GM12878 (cell line): ENCODE results near the gene GOLGA5. TPM values are rescaled to one million over a fixed set of nuclear protein-coding genes. Genes with fewer than 3 reads are reported as not detected.

Experiments
- ATAC-seq: fragments of 200-7000 bp; cut with Tn5 transposase; 3 replicates; pipeline ENCODE4 v1.9.1; 2020; ENCODE audit warnings: mild to moderate bottlenecking, moderate library complexity
- BruUV-seq: library from RNA; stranded (reverse); fragments of 400-500 nt; replicated peaks from 2 replicates; lab custom pipeline; 2021; lab: Mats Ljungman, UMichigan
- CTCF ChIA-PET: fragments of 300-600 bp; sonication (Branson Sonifier 250); formaldehyde crosslinking; extraction: SDS; loops from one replicate; lab custom pipeline; 2021; ENCODE audit warnings: inconsistent platforms; lab: Yijun Ruan, JAX
- POLR2A ChIA-PET: fragments of 350-600 bp; formaldehyde crosslinking; extraction: SDS; loops from one replicate; lab custom pipeline; 2021; ENCODE audit warnings: inconsistent platforms; lab: Charles Lee
- RAD21 ChIA-PET: fragments of 300-600 bp; sonication (Branson Sonifier 250); formaldehyde crosslinking; loops from one replicate; lab custom pipeline; 2023; ENCODE audit warnings: antibody characterized with exemption; ENCODE audit not compliant: unreplicated experiment; lab: Charles Lee
- SMC1A ChIA-PET: fragments of 300-600 bp; sonication (Branson Sonifier 250); formaldehyde crosslinking; loops from one replicate; lab custom pipeline; 2023; ENCODE audit not compliant: unreplicated experiment, uncharacterized antibody; lab: Charles Lee
- DNase-seq: peaks from one replicate; pipeline ENCODE4 v3.0.0-alpha.2; 2011; ENCODE audit warnings: low read depth, low spot score
- FAIRE-seq: peaks from 3 replicates; lab custom pipeline; 2011; peaks lifted over from hg19 to GRCh38; lab: Jason Lieb, UNC
- H2AFZ ChIP-seq: 2 replicates; pipeline ENCODE4 v1.6.0; 2011; ENCODE audit warnings: low read depth, low read length, control low read depth; ENCODE audit not compliant: control insufficient read depth
- H3K27ac ChIP-seq: 2 replicates; pipeline ENCODE4 v1.5.1; 2011; ENCODE audit warnings: control low read depth; ENCODE audit not compliant: control insufficient read depth, insufficient read depth
- H3K27me3 ChIP-seq, 2 experiments: replicated peaks in 1 of 2; 2 replicates each; pipeline versions ENCODE4 v1.6.0 to v1.6.1; 2011; ENCODE audit warnings: low read length in 1 of 2; ENCODE audit not compliant: control insufficient read depth in 2 of 2, insufficient read depth in 2 of 2
- H3K36me3 ChIP-seq, 2 experiments: 2 replicates each; pipeline ENCODE4 v1.5.1; 2011; ENCODE audit warnings: low read length in 1 of 2; ENCODE audit not compliant: control insufficient read depth in 2 of 2, insufficient read depth in 2 of 2
- H3K4me1 ChIP-seq: 2 replicates; pipeline ENCODE4 v1.6.1; 2011; ENCODE audit warnings: mild to moderate bottlenecking, low read length, moderate library complexity, mixed read lengths; ENCODE audit not compliant: control insufficient read depth, insufficient read depth
- H3K4me2 ChIP-seq: 2 replicates; pipeline ENCODE4 v1.6.0; 2011; ENCODE audit warnings: control low read depth; ENCODE audit not compliant: control insufficient read depth, insufficient read depth
- H3K4me3 ChIP-seq: fragments of 200-600 bp; sonication (generic); 2 replicates; pipeline ENCODE4 v1.5.1; 2016
- H3K79me2 ChIP-seq: 2 replicates; pipeline ENCODE4 v1.6.0; 2011; ENCODE audit warnings: low read length; ENCODE audit not compliant: control insufficient read depth, insufficient read depth
- H3K9ac ChIP-seq: 2 replicates; pipeline ENCODE4 v1.8.0; 2011; ENCODE audit warnings: low read length, control low read depth, mixed read lengths; ENCODE audit not compliant: control insufficient read depth, insufficient read depth
- H3K9me3 ChIP-seq: replicated peaks from 3 replicates; pipeline ENCODE4 v1.5.1; 2011; ENCODE audit warnings: mild to moderate bottlenecking, low read length; ENCODE audit not compliant: control insufficient read depth, insufficient read depth
- H4K20me1 ChIP-seq: 2 replicates; pipeline ENCODE4 v1.6.0; 2011; ENCODE audit not compliant: control insufficient read depth, insufficient read depth
- CBFB ChIP-seq: IDR thresholded peaks from 2 replicates; pipeline ENCODE4 v1.6.1; 2016; ENCODE audit warnings: antibody characterized with exemption, low read depth
- NBN ChIP-seq: fragments of 450-650 bp; IDR thresholded peaks from 2 replicates; pipeline ENCODE4 v1.6.1; 2016
- NR2C2 ChIP-seq: IDR thresholded peaks from 2 replicates; pipeline ENCODE4 v1.6.1; 2011; ENCODE audit warnings: borderline replicate concordance, low read depth; ENCODE audit not compliant: control insufficient read depth, insufficient read length
- NRF1 ChIP-seq: conservative IDR thresholded peaks from 2 replicates; pipeline ENCODE4 v1.6.1; 2011; ENCODE audit warnings: mild to moderate bottlenecking, low read depth, low read length, improper control_type of control experiment
- RB1 ChIP-seq: fragments of 450-650 bp; formaldehyde crosslinking; IDR thresholded peaks from 2 replicates; pipeline ENCODE4 v1.6.1; 2017; ENCODE audit warnings: mild to moderate bottlenecking, borderline replicate concordance
- ZNF207 ChIP-seq: fragments of 450-650 bp; IDR thresholded peaks from 2 replicates; pipeline ENCODE4 v1.6.1; 2014; ENCODE audit warnings: antibody characterized with exemption, mild to moderate bottlenecking, borderline replicate concordance
- WGBS: methylation state at CpG from one replicate; pipeline ENCODE4 v1.1.6; 2016; ENCODE audit warnings: low lambda C conversion rate; ENCODE audit not compliant: insufficient replicate concordance, insufficient coverage; ENCODE audit errors: missing lambda C conversion rate; 5-methylcytosine and 5-hydroxymethylcytosine counted together
- in situ Hi-C: fragments of 300-500 bp; cut with MboI; formaldehyde crosslinking; loops from 9 replicates; pipeline ENCODE4 v1.14.3; 2018; ENCODE audit warnings: mixed read lengths
- intact Hi-C: fragments of 100-400 bp; cut with micrococcal nuclease; formaldehyde crosslinking; loops from one replicate; pipeline ENCODE4 v1.14.2; 2022; ENCODE audit not compliant: unreplicated experiment
- polyA plus RNA-seq, 11 experiments: library from polyadenylated mRNA; depleted of rRNA in 4 of 11; unstranded in 6 of 11; stranded (reverse) in 5 of 11; fragments of >200 nt; fragmentation: Nextera tagmentation in 4 of 11; fragmentation: Illumina TruSeq in 1 of 11; extraction: Ambion mirVana in 4 of 11; extraction: Trizol in 1 of 11; gene quantifications; 1 replicate in 1 of 11; 2 replicates in 10 of 11; pipeline versions ENCODE4 v1.2.1 to v1.2.3, GENCODE V29; 2011 to 2016; ENCODE audit warnings: inconsistent platforms in 2 of 11, missing spikeins in 2 of 11, low read depth in 1 of 11
- total RNA-seq, 4 experiments: library from RNA; depleted of rRNA in 3 of 4; stranded (reverse); fragments of >200 nt in 3 of 4; fragmentation: Illumina TruSeq in 1 of 4; extraction: Trizol in 1 of 4; gene quantifications; 2 replicates each; pipeline versions ENCODE4 v1.2.1 to v1.2.3, GENCODE V29; 2013 to 2021
- TF ChIP-seq, protein P1 (sequence below): fragments of 450-650 bp; IDR thresholded peaks from 2 replicates; pipeline ENCODE4 v1.6.1; 2014; ENCODE audit warnings: mild to moderate bottlenecking

GOLGA5 gene
- total and polyA plus RNA-seq, 10 of the 15 experiments (the other 5 are each of a cell fraction or from before 2014, with no cell fraction given), result 10.9 to 30.1 (median 19.7) TPM

DNA sequence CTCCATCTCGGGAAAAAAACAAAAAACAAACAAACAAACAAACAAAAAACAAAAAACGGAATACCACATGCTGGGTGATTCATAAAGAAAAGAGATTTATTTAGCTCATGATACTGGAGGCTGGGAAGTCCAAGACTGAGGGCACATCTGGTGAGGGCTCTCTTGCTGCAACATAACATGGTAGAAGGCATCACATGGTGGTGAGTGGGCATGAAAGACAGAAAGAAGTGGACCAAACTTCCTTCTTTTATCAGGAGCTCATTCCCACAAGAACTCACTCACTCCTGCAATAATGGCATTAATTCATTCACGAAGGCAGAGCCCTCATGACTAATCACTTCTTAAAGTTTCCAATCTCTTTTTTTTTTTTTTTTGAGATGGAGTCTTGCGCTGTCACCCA, 37.7 kb upstream of the GOLGA5 start:
- intact Hi-C loops (no loop called here), in situ Hi-C loops (loop anchor here (25.0 kb wide), 2 partner anchors 1206 to 1394 kb away; no protein-coding TSS in a partner anchor)
- 69% methylated on average over 4 of the region's 4 CpGs for WGBS
- H3K9ac ChIP-seq, result no peak overlapping the region
- peaks cover 28% of the 10 kb centered on the region for H3K4me1 ChIP-seq
- ChIA-PET CTCF (interaction anchor here (0.8 kb wide), 1 partner anchor 31 kb away, joined by 4 read pairs; no protein-coding TSS in a partner anchor), SMC1A (interaction anchor here (2.7 kb wide), 1 partner anchor 12 kb away, joined by 19 read pairs; no protein-coding TSS in a partner anchor), RAD21 (interaction anchor here (1.0 kb wide), 1 partner anchor 42 kb away, joined by 3 read pairs; no protein-coding TSS in a partner anchor), POLR2A (interaction anchor here (0.5 to 1.8 kb wide), 2 partner anchors 11 to 16 kb away, joined by 3 to 9 read pairs; no protein-coding TSS in a partner anchor)
- no peak for FAIRE-seq
- no peak overlapping the region for H3K4me3 ChIP-seq
- H3K27me3 ChIP-seq, result no peaks in the 10 kb centered on the region
- H3K79me2 ChIP-seq, result no peaks in the 10 kb centered on the region
- no peak overlapping the region for H3K27ac ChIP-seq
- H3K4me2 ChIP-seq, result no peak overlapping the region
- no peak overlapping the region for H2AFZ ChIP-seq
- no peaks in the 10 kb centered on the region for H4K20me1 ChIP-seq
- peaks cover 9% of the 10 kb centered on the region for H3K9me3 ChIP-seq
- no peaks in the 10 kb centered on the region for H3K36me3 ChIP-seq
- no peak for ATAC-seq
- DNase-seq, result no peak
- BruUV-seq, result no TSS peak
- no peak for TF ChIP-seq NBN
- TF ChIP-seq, protein P1, sequence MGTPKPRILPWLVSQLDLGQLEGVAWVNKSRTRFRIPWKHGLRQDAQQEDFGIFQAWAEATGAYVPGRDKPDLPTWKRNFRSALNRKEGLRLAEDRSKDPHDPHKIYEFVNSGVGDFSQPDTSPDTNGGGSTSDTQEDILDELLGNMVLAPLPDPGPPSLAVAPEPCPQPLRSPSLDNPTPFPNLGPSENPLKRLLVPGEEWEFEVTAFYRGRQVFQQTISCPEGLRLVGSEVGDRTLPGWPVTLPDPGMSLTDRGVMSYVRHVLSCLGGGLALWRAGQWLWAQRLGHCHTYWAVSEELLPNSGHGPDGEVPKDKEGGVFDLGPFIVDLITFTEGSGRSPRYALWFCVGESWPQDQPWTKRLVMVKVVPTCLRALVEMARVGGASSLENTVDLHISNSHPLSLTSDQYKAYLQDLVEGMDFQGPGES, result no peak
- TF ChIP-seq CBFB, result no peak
- no peak for TF ChIP-seq RB1
- no peak for TF ChIP-seq ZNF207
- no peak for TF ChIP-seq NRF1
- no peak for TF ChIP-seq NR2C2
